Muscle of back (tissue), 10 donors: ENCODE measurements around the gene NSRP1. TPM values are rescaled to one million over a fixed set of nuclear protein-coding genes. Genes with fewer than 3 reads are reported as not detected.

Source experiments
- polyA plus RNA-seq, 10 donors: library from polyadenylated mRNA; unstranded; fragments of 120-200 nt; gene quantifications; one replicate each; pipeline ENCODE4 v1.2.1, GENCODE V29; 2013; ENCODE audit not compliant: insufficient read length in 10 of 10

Gene NSRP1
- polyA plus RNA-seq, 10 donors: 25.7 to 32.5 (median 29.9) TPM

Other genes with a start within 250 kb of the NSRP1 start
- 10 to 100 TPM; 15.4 to 27.2 (median 22.3) TPM for gene SSH2, start 186.6 kb upstream of the NSRP1 start, polyA plus RNA-seq
- gene EFCAB5, start 175.2 kb upstream of the NSRP1 start, polyA plus RNA-seq: 1 to 10 TPM in 8 of 10 donors, under 1 TPM in 2; 0.80 to 2.3 (median 1.4) TPM
- gene SLC6A4, start 118.9 kb downstream of the NSRP1 start, polyA plus RNA-seq: 1 to 10 TPM in 3 of 10 donors, under 1 TPM in 7; 0.09 to 3.8 (median 0.22) TPM
- gene BLMH, start 175.1 kb downstream of the NSRP1 start, polyA plus RNA-seq: 10 to 100 TPM; 35.1 to 52.1 (median 40.5) TPM
- gene TMIGD1, start 217.2 kb downstream of the NSRP1 start, polyA plus RNA-seq: not detected